GM18868 (cell line): ENCODE results near the gene NPLOC4.

Experiments
- ATAC-seq: cut with Tn5 transposase; IDR thresholded peaks from one replicate; pipeline ENCODE4 v1.9.1; 2021; ENCODE audit warnings: mild to moderate bottlenecking, moderate library complexity; ENCODE audit not compliant: unreplicated experiment

The NPLOC4 gene

DNA sequence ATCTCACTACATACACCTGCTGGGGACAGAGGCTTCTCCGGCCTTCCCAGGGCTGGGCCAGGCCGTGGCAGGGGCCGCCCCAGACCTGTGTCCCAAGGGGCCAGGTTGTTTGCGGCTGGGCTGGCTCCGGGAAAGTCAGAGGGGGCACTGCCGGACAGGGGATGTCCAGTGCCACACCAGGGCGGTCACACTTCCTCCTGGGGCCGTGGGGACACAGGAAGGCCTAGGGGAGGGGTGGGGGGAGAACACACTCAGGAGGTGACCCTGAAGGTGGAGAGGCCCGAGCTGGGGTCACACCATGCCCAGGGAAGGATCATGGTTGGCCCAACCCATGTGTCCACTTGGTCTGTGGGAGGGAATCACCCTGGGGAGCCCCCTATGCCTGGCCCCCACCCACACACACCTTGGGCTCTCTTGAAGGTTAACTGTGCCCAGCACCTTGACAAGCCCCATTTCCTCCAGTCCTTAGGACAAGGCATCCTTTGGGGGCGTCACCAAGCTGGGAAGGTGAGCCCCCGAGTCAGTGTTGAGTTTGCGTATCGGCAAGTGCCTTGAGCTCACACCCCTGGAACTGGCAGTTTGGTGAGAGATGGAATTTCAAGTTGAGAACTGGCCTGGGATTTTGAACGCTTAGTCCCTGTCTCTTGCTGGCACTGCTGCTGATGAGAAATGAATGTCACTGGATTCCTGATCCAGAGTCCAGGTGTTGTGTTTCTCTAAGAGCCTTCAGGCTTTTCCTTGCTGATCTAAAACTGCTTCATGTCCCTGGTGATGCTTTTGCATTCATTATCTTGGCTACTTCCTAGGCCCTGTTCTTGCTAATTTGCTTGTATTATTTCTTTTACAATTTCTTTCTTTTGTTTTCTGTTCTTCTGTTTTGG is 116.7 kb downstream of the NPLOC4 start:
- no peak for ATAC-seq

DNA sequence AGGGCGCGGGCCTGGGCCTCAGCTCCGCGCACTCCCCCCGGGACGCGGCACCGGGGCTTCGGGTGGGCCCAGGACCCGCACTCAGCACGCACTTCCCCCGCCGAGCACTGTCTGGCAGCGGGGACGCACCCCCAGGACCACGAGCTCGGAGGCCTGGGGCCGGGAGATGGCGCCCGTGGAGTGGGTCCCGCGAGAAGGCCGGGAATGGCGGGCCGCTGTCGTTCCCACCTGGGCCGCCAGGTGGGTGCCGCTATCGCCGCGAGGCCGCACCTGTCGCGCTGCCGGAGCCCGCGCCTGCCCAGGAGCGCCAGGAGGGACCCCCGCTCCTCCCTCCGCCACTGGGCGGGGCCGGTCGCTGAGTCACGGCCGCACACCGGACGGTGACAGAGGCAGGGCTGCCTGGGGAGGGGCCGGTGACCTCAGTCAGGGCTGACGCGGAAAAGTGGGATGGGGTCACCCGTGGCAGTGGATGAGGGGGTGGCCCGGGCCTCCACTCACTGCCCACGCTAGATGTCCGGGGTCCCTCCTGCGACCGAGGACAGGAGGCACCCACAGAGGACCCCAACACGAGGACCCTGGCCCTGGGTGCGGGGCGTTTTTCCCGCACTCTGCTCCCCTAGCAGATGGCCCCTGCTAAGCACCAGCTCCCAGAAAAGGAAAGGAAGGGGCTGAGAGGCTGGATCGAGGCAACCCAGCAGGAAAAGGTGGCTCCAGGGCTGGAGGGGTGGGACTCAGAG is 117.5 kb downstream of the NPLOC4 start:
- ATAC-seq, result no peak

DNA sequence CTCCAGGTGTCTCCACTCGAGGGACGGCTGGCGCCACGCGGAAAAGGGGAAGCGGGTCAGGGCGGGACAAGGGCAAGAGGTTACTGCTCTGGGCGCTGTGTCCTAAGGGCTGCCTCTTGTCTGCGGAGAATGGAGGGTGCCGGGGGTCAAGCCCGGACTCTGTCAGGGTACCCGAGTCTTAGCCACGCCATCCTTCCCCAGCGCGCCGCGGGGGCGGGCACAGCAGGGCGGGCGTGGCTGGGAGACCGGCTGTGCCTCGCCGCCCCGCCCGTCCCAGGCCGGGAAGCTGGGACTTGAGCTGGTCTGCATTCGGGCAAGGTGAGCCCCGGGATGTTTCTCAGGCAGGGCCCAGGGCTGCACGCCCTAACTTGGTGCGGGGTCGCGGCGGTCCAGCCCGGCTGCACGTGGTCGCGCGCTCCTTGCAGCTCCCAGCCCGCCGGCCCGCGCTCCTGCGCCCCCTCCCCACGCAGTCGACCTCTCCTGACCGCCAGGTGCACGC is 118.1 kb downstream of the NPLOC4 start:
- ATAC-seq, result no peak

DNA sequence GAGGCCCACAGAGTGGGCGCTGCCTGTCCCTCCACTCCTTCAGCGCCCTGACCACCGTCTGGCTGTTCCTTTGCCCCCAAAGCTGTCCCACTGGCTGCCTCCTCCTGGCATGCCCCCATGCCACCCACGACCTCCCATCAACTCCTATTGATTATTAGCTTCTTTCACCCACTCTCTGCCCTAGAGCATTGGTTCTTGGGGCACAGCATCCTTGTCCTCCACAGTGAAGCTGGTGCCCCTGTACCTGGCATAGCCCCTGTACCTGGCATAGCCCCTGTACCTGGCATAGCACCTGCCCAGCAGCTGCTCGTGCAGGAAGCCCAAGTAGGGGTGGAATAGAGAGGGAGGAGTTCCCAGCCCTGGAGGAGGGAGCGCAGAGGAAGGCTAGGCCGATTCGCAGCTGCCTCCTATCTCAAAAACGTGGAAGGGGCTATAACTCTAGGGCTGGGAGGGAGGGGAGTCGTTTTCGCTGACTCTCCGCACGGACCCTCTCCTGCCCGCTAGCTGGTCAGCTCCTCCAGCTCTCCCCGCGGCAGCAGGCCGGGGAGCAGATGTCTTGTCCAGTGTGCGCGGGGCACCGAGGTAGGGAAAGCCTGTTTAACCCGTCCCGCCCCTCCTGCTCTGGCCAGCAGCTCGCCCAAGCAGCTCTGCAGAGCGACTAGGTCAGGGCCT is 118.7 kb downstream of the NPLOC4 start:
- ATAC-seq, result no peak

DNA sequence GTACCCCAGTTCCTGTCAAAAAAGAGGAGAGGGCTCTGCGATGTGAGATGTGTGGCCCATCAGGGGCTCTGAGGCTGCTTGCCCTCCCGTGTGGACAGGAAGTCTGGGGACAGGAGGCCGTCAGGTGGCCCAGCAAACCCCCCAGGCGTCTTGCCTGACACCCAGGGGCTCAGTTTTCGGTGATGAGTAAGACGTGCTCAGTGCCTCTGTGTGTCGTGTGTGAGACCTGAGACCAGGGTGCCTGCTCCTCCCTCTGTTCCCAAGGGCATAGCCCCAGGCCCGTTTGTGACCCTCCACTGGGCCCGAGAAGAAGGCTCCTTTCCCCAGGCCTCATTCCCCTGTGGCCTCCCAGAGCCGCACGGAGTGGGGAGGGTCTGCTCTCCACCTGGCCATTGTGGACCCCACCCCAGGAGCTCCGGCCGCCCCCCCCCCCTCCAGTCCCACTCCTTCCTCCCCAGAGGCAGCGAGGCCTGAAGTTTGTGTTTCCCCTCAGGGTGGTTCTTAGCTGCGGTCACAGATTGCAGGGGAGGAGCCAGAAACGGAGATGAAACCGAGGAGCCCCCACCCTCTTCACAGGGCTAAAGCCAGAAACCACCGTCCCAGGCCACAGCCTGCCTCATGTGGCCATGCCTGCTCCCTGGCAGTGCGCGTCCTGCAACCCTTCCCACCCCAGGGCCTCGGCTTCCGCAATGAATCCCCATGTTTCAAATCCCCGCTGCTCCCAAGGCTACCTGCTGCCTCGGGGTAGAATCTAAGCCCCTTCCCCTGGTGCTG is 119.4 kb downstream of the NPLOC4 start:
- peak; percentile 35 for ATAC-seq

DNA sequence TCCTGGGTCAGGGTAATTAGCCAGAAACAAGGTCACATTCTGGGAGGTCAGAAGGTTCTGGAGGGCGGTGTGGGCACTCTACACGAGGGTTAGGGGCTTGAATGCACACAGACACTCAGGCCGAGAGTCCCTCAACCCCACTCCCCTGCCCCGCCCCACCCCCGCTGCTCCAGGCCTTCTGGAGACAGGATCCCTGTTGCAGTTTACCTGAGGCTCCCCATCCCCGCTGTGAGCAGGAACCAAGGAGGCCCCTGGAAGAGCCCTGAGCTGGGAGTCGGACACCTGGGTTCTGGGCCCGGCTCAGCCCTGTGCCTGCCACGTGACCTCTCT is 119.9 kb downstream of the NPLOC4 start:
- no peak for ATAC-seq

DNA sequence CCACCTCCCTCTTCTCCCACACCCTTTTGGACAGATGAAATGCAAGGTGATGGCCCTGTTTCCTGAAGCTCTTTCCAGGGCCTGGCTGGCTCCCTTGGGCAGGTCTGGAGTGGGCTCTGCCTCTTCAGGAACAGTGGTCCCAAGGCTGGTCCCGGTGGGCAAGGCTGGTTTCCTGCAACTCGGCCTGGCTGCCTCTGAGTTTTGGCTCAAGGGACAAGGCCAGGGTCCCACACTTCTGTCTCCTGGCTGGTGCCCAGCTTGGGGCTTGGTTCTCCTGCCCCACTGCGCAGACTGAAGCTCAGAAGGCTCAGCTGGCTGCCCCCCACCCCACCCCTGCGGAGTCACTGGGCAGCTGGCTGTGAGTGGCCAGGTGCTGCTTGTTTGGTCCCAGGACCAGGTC is 120.5 kb downstream of the NPLOC4 start:
- ATAC-seq, result no peak

DNA sequence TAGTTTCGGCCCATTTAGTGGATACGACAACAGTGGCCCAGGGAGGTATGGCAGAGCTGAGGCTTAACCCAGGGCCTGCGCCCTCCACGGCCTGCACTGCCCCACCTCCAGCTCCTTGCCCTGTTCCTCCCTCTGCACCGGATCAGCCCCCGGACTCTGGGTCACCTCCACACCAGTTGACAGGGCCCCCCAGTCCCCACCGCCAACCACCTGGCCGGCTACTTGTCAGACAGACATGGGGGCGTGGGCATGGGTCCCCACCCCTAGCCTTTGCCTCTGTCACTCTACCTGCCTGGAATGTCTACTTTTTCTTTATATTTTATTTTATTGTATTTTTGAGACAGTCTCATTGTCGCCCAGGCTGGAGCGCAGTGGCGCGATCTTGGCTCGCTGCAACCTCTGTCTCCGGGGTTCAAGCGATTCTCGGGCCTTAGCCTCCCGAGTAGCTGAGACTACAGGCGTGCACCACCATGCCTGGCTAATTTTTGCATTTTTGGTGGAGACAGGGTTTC is 121.3 kb downstream of the NPLOC4 start:
- no peak for ATAC-seq

DNA sequence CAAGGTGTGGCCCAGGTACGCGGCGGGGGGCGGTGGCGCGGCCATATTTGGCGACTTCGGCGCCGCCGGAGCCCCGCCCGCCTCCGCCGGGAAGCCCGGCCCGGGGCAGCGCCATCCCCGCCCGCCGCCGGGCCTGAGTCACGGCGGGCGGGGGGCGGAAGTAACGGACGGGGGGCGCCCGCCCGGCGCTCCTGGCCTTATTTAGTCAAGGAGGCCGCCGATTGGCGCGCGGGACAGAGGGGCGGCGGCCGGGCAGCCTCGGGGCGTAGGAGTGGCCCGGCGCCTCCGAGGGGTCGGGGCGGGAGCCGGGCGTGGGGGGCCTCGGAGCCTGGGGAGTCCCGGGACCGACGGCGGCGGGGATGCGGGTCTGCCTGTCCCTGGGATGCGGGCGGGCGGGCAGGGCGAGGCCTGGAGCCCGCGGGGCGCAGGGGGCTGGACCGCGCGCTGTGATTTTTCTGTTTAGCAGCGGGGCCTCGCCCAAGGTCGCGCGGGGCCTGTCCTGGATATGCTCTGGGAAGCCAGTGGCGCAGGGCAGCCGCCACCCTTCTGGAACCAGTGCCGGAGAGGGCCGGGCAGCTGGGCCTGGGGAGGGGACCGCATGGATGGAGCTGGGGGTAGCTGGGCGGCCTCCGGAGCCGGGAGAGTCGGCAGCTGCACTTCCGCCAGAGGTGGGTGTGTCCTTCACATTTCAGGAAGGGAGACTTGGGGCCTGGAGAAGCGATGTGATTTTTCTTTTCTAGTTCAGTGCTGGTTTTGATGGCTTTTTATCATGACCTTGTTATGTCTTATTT is 122.0 kb downstream of the NPLOC4 start:
- peak; percentile 24 for ATAC-seq

DNA sequence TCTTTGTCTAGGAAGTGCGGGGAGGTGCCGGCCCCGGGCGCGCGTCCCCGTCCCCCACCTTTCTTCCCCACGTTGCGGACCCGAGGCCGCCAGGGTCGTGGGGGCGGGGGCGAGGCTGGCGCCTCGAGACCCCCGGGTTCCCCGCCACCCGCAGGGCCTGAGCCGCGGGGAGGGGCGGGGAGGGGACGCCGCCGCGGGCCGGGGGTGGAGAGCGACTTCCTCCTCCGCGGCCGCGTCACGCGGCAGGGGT is 122.5 kb downstream of the NPLOC4 start:
- ATAC-seq, result no peak

DNA sequence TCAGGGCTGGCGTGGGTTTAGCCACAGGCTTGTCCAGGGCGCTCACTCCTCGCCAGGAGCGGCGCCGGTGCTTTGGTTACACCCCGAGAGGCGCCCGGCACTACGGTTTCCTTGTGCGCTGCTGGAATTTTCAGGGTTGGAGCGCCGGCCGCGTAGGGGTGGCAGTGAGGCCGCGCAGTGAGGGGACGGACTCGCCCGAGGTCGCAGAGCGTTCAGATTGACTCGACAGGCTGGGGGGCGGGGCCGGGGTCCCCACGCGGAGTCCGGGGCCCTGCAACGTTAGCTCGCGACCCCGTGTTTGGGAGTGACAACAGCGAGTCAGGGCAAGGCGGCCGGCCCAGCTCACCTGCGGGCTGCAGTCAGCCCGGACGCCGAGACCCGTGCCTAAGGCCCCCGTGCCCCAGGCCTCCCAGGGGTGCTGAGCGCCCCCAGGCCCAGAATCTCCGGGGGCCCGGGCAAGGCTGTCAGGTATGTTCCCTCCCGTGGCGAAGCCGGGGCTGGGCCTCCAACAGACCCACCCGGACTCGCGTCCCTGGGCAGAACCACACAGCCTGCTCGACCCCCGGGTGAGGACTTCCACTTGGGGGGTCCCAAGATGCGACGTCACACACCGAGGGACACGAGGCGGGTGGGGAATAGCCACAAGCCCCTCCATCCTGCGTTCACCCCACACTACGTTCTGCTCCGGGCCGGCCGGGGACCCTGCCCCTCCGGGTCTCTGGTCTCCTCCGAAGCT is 123.0 kb downstream of the NPLOC4 start:
- no peak for ATAC-seq

DNA sequence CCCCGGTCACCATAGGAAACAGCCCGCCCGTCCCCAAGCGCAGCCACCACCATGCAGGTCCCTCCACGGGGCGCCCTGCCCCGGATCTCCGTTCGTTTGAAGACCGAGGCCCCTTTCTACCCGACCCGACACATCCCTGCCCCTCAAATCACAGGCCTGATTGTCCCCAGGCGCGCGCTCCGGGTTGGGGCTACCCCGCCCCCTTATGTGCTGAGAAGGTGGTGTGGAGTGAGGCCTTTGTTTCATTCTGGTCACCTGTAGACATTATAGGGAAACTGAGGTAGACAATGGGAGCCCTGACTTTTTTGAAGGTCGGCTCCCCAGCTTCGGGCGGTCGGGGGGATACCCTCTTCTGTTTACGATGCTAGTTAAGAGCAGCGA is 123.5 kb downstream of the NPLOC4 start:
- no peak for ATAC-seq

DNA sequence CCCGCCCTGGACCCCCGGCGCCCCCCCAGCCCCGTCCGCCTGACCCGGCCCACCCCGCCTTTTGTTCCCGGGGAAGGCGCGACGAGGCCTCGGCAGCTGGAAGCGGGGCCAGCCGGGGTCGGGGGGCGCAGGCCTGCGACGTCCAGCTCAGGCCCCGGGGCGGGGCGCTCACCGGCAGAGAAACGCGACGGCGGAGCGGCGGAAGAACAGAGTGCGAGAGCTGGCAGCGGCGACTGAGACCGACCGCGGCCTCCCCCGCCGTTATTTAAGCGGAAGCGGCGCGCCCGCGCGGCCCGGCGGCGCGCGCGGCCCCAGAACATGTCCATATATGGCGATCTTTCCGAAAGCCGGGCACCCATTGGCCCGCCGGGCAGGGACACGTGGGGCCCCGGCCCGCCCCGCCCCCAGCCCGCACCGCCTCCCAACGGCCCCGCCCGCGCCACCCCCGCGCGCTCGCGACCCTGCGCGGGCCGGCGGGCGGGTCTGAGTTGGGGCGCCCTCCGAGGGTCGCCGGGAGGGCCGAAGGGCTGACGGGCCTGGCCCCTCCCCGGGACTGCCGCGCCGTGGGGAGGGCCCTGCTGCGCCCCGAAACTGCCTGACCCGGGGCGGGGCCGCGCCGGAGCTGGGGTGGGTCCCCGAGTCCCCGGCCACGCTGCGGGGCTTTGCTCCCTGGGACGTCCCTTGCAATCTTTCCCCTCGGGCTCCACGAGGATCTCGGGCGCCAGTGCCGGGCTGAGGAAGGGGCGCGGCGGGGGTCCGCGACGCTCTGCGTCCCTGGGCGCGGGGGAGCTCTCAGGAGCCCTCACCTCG is 124.1 kb downstream of the NPLOC4 start, which contains the start of gene ACTG1:
Gene ACTG1 (minus strand): TSS at position 238 of the 810 bp plus-strand sequence. CDS start 445 bp downstream, outside the sequence.
- ATAC-seq, result peak; percentile 34

DNA sequence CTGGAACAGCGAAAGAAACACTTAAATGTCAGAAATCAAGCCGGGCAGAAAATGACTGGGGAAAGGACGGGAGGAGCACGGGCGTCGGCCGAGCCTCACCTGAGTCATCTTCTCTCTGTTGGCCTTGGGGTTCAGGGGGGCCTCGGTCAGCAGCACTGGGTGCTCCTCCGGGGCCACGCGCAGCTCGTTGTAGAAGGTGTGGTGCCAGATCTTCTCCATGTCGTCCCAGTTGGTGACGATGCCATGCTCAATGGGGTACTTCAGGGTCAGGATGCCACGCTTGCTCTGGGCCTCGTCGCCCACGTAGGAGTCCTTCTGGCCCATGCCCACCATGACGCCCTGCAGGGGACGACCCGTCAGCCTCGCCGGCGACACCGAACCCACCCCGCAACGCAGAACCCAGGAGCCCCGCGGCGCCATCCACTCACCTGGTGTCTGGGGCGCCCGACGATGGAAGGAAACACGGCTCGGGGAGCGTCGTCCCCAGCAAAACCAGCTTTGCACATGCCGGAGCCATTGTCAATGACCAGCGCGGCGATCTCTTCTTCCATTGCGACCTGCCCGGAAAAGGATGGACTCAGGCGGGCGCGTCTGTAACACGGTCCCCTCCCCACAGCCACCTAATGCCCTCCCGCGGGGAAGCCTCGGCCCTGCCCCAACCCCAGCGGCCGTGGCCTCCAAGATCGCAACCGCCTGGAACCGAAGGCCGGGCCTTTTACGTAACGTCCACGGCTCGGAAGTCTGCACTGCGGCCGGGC is 124.9 kb downstream of the NPLOC4 start:
- ATAC-seq, result peak; percentile 0

DNA sequence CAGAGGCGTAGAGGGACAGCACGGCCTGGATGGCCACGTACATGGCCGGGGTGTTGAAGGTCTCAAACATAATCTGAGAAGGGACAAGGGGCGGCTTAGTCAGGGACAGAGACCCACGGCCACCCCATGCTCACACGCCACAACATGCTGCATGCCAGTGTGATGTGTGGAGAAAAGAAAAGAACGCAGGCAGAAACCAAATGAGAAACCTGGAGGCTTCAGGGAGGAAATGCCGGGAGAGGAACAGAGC is 125.4 kb downstream of the NPLOC4 start:
- no peak for ATAC-seq

DNA sequence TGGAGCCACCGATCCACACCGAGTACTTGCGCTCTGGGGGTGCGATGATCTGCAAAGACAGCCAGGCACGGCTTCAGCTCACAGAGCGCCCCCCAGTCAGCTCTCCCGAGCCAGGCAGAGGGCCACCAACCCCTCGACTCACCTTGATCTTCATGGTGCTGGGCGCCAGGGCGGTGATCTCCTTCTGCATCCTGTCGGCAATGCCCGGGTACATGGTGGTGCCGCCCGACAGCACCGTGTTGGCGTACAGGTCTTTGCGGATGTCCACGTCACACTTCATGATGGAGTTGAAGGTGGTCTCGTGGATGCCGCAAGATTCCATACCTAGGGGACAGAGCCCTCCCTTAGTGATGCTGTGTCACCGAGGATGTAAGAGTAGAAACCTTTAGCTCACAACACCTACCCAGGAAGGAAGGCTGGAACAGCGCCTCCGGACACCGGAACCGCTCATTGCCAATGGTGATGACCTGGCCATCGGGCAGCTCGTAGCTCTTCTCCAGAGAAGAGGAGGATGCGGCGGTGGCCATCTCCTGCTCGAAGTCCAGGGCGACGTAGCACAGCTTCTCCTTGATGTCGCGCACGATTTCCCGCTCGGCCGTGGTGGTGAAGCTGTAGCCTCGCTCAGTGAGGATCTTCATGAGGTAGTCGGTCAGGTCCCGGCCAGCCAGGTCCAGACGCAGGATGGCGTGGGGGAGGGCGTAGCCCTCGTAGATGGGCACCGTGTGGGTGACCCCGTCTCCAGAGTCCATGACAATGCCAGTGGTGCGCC is 125.9 kb downstream of the NPLOC4 start:
- ATAC-seq, result no peak
